HG03442 (cell line): Measurements from ENCODE around the gene SIMC1.
A peak's percentile ranks its signal among the peaks of the same experiment; 100 is the strongest.
"Not testable (repeated sequence)": the region's sequence is repeated elsewhere in the genome, so short reads cannot be mapped to it uniquely, and the experiment has no call there.

Experiments
- ATAC-seq: cut with Tn5 transposase; IDR thresholded peaks from one replicate; pipeline ENCODE4 v1.9.1; 2021; ENCODE audit warnings: mild to moderate bottlenecking, moderate library complexity; ENCODE audit not compliant: unreplicated experiment

The SIMC1 gene

DNA sequence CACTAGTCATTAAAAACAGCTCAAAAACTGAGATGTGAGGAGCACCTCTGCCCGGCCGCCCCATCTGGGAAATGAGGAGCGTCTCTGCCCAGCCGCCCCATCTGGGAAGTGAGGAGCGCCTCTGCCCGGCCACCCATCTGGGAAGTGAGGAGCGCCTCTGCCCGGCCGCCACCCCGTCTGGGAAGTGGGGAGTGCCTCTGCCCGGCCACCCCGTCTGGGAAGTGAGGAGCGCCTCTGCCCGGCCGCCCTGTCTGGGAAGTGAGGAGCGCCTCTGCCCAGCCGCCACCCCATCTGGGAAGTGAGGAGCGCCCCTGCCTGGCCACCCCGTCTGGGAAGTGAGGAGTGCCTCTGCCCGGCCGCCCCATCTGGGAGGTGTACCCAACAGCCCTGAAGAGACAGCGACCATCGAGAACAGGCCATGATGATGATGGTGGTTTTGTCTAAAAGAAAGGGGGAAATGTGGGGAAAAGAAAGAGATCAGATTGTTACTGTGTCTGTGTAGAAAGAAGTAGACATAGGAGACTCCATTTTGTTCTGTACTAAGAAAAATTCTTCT lies 23.7 kb upstream of the SIMC1 start:
- not testable (repeated sequence) for ATAC-seq

DNA sequence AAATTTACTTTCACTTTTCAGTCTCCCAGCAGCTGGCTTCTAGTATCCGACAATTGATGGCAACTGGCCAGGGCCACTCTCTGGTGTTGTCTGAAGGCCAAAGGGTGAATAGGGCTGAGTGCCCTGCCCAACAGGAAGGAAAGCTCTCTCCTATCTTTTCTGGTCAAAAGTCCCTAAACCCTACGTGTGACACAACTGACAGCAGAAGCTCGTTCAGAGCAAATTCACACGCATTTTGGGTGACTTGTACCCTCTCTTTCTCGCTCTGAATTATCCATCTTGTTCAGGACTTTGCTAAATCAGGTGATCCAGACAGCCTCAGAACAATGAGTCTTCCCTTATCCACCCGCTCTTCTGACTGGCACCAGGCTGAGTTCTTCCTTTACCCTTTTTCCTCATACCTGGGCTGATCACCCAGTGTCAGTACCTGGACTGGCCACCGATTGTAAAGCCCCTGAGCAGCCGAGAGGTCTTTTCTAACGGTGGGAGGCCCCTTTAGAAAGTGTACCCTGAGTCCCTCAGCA lies 21.8 kb upstream of the SIMC1 start:
- not testable (repeated sequence) for ATAC-seq

DNA sequence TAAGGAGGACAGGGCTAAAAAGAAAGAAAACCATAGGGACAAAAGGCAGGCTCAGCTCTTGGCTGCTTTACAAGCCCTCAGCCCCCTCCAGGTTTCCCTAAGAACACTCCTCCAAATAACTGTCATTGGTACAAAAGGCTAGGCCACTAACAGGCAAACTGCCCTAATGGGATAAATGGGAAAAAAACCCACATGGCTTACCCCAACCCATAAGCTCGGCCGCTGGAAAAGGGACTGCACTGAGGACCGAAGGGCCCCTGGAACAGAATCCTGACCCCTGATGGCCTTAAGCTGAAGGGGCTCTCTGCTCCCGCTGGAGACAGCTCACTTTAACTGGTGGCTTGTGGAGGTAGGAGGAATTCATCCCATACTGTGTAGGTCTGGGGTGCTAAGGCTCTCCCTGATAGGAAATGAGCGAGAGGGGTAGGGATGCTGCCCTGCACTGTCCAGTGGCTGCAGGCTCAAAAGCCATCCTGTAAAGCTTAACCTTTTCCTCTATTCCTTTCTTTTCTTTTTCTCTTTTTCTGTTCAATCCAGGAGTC lies 21.0 kb upstream of the SIMC1 start:
- ATAC-seq = not testable (repeated sequence)

DNA sequence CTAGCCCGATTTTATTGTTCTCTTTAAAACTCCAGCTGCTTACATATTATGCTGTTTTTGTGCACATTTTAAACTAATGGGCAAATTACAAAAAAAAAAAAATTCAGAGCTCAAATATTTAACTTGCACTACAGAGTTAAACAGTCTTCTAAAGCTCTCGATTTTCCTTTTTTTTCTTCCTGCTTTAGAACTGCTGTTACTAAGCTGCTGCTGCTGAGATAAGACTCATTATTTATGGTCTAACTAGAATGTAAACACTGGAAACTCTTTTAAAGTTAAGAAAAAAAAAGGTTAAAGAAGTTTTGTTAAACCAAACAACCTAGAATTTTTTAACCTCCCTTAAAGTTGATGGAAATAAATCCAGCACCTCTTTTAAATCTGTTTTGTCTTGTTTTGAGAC lies 20.5 kb upstream of the SIMC1 start:
- not testable (repeated sequence) for ATAC-seq

DNA sequence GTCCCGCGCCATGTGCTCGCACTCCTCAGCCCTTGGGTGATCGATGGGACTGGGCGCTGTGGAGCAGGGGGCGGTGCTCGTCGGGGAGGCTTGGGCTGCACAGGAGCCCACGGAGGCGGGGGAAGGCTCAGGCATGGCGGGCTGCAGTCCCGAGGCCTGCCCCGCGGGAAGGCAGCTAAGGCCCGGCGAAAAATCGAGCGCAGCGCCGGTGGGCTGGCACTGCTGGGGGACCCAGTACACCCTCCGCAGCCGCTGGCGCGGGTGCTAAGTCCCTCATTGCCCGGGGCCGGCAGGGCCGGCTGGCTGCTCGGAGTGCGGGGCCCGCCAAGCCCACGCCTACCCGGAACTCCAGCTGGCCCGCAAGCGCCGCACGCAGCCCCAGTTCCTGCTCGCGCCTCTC lies 16.2 kb upstream of the SIMC1 start:
- not testable (repeated sequence) for ATAC-seq

DNA sequence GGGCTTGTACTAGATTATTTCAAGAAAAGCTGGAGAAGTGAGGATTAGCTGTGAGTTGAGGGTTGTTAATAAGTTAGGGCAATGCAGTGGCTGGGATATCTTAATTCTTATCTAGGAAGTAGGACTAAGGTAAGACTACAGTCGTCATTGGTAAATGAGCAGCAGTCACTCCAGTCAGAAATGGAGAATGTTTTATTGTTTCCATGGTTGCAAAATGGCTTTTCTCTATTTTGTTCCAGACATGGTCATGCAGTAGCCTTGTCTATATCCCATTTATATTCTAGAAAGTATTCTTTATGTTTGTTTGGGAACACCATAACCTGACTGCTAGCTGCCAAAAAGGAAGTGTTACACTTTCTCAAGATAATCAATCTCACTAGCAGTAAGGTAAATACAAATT lies 9.9 kb upstream of the SIMC1 start:
- ATAC-seq = not testable (repeated sequence)

DNA sequence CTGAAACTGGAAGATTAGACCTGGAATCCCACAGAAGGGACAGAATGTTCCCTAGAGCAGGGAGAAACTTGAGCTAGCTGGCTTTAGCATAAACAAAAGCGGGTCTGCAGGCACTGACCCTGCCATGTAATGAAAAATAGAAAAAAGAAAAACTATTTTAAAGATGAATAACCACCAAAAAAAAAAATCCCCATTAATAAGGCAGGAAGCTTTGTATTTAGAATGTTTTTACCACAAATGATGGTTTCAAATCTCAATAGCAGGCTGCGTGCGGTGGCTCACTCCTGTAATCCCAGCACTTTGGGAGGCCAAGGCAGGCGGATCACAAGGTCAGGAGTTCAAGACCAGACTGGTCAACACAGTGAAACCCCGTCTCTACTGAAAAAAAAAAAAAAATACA lies 5.0 kb upstream of the SIMC1 start:
- not testable (repeated sequence) for ATAC-seq

DNA sequence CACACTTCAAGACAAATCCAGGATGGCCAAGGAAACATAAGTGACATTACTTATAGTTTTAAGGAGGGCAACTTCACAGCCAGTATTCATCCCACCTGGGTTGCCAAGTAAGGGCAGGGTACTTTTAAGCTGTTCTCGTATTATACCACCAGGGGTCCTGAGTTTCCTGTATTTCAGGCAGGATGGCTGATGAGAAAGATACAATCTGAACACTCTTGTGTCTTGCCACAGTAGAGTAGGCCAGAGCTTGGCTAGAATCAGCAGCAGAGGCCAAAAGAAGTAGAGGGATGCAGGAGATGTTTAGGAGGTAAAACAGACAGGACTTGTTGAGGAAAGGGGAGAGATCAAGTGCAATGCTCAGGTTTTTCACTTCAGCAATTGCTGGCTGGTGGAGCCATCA lies 3.1 kb upstream of the SIMC1 start:
- ATAC-seq = not testable (repeated sequence)

DNA sequence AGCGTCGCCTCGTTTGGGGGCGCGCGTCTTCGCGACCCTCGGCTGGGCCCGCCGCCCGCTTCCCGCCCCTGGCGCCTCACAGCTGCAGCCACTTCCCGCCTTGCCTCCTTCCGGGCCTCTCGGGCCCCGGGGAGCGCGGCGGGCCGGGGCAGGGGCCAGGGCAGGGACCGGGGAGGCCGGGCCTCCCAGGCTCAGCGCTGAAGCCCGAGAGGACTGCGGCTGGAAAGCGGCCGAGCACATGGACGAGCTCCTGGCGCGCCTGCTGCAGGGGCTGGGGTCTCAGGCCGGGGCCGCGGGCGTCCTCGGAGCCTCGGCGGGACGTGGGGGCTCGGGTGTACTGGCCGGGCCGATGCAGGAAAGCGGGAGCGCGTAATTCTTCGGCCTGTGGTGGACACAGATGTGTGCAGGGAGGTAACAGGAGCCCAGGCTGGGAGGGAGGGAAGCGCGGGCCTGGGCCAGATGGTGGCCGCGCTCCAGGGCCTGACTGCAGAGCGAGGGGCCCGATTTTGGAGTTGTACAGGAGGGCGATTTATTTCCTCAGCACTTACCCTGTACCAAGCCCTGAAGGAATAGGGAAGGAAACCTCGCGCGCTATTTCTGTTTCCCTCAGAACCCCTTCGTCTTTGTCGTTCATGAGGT lies 540 bp downstream of the SIMC1 start:
- ATAC-seq = peak; percentile 33

DNA sequence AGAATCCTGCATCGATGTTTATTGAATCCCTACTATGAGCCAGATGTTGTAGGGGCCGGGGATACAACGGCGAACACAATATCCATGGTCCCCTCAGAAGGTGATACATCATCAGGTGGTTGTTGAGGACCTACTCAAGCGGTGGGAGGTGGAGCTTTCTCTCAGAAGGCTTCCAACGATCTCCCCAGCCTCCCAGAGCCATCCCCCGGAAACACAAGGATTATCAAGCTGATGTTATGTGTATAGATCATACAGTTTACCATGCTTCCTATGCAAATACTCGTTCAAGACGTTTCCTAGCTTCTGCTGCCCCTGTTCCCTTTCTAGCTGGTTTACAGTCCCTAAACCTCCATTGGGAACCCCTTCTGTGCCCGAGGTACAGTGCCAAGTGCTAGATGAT lies 1.1 kb downstream of the SIMC1 start:
- ATAC-seq = not testable (repeated sequence)

DNA sequence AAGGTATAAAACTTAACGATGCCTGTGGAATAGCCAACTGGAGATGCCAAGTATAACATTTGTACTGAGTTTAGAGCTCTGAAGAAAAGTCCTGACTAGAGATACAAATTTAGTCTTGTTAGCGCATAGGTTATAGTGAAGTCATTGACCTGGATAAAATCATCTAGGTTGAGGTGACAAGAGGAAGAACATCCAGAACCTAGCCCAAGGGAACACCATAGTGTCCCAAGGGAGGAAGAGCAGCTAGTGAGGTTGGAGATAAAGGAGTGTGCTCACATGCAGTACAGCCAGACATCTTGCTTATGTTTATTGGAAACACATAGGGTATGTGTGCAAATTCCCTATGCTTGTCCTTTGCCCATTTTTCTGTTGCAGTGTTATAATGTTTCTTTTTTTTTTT lies 6.1 kb downstream of the SIMC1 start:
- ATAC-seq = not testable (repeated sequence)

DNA sequence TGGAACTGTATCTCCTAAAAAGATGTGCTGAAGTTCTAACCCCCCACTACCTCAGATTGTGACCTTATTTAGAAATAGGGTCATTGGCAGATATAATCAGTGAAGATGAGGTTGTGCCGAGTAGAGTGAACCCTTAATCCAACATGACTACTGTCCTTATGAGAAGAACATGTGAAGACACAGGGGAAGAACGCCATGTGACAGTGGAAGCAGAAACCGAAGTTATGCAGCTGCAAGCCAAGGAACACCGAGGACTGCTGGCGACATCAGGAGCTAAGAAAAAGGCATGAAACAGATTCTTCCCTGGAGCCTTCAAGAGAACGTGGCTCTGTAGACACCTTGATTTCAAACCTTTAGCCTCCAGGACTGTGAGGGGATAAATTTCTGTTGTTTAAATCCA lies 6.8 kb downstream of the SIMC1 start:
- not testable (repeated sequence) for ATAC-seq

DNA sequence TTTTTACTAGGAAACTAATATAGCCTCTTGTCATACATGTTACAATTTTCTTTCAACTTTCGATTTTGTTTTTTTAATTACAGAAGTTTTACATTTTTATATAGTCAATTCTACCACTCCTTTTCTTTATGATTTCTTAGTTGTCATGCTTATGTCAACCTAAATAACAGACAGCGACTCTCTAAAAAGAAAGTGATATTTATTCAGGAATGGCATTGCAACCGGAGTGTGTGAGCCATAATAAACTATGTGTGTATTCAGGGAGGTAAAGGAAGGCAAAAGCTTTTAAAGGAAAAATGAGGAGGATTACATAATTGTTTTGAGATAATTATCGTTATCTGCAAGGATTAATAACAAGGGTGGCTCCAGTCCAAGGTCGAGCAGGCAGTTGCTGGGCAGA lies 7.3 kb downstream of the SIMC1 start:
- ATAC-seq = not testable (repeated sequence)

DNA sequence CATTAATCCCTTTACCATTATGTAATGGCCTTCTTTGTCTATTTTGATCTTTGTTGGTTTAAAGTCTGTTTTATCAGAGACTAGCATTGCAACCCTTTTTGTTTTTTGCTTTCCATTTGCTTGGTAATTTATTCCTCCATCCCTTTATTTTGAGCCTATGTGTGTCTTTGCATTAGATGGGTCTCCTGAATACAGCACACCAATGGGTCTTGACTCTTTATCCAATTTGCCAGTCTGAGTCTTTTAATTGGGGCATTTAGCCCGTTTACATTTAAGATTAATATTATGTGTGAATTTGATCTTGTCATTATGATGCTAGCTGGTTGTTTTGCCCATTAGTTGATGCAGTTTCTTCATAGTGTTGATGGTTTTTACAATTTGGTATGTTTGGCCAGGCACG lies 12.5 kb downstream of the SIMC1 start:
- ATAC-seq = not testable (repeated sequence)

DNA sequence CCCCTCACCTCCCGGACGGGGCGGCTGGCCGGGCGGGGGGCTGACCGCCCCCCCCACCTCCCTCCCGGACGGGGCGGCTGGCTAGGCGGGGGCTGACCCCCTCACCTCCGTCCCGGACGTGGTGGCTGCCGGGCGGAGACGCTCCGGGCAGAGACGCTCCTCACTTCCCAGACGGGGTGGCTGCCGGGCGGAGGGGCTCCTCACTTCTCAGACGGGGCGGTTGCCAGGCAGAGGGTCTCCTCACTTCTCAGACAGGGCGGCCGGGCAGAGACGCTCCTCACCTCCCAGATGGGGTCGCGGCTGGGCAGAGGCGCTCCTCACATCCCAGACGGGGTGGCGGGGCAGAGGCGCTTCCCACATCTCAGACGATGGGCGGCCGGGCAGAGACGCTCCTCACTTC lies 13.9 kb downstream of the SIMC1 start:
- ATAC-seq = not testable (repeated sequence)

DNA sequence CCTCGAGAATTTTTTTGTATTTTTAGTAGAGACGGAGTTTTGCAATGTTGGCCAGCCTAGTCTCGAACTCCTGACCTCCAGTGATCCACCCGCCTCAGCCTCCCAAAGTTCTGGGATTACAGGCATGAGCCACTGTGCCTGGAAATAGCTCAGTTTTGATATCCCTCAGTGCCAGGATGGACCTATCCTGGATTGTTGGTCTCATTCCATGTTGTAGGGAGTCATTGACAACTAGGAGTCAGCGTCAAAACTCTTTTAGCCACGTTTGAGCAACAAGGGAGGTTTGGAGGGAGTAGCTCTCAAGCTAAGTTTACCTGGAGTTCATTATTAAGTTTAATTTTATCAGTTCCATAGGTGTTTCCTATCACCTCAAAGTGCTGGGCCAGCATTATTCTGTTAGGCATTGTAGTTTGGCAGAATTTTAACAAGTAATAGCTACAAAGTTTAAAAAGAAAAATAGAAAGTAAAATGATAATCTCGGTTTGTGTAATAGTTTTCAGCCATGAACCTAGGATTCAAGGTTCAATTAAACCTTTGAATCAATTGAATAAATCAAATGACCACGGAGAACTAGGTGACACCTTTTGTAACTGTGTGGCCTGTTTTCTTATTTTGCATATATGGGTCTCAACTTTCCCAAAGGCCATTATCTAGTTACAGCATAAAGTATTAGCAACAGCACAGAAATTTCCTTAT lies 15.3 kb downstream of the SIMC1 start:
- not testable (repeated sequence) for ATAC-seq

DNA sequence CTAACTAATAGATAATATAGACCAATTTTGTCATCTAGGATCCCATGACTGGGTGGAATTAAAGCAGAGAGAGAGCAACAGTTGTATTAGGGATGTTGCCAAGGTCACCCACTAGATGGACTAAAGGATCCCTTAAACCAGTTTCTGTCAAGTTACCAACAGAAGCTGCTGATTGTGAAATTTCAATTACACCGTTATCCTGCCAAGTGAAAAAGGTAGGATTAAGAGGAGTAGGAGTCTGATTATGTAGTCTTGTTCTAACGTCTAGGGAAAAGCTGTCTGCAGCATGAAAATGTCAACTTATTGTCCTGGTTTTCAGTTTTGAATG lies 15.8 kb downstream of the SIMC1 start:
- ATAC-seq = not testable (repeated sequence)

DNA sequence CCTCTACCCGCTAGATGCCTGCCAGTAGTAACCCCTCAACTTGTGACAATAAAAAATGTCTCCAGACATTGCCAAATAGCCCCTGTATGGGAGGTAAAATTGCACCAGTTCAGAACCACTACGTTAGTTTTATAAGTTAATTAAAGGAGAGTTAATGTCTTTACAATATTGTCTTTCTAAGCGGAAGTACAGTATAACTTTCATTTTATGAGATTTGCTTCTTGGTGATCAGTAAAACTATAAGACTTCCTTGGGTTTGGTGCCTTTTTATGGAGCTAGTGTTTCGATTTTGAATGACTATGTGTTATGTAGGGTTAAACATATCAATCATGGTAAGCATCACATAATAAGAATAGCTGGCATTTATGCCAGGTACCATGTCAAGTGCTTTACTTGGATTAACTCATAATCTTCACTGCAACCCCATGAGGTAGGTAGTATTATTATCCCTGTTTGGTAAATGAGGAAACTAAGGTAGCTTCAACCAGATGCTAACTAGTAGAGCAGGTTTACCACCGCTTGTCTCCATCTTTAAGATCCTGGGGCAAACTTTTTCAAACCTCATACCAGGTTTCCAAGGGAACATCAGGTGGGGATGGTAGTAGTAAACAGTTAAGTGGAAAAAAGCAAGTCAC lies 19.8 kb downstream of the SIMC1 start:
- ATAC-seq = not testable (repeated sequence)

DNA sequence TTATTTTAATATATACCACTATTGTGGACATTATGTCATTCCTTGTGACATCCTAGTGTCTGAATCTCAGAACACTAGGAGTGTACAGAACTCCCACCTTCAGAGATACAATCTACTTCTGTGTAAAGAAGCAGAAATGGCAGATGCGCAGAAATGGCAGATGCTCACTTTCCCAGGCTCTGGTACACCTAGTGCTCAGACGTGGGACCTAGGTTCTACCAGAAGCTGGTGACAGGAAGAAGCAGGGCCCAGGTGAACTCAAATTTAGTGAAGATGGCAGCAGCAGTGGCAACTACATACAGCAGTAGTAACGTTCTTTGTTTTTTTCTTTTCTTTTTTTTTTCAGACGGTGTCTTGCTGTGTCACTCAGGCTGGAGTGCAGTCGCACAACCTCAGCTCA lies 22.5 kb downstream of the SIMC1 start:
- ATAC-seq = not testable (repeated sequence)

DNA sequence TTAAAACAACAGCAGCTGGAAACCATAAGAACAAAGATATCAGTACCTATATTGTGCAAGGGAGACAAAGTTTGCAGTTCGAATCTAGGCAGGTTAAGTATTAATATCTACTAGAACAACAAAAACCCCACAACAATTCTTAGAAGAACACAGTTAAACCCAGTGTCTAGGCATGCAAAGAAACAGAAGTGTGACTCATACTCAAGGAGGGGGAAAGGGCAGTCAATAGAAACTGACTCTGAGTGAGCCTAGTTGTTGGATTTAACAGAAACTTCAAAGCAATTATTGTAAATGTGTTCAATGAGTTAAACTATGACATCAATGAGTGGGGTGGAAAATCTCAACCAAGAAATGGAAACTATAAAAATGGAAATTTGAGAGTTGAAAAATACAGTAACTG lies 28.2 kb downstream of the SIMC1 start:
- not testable (repeated sequence) for ATAC-seq

DNA sequence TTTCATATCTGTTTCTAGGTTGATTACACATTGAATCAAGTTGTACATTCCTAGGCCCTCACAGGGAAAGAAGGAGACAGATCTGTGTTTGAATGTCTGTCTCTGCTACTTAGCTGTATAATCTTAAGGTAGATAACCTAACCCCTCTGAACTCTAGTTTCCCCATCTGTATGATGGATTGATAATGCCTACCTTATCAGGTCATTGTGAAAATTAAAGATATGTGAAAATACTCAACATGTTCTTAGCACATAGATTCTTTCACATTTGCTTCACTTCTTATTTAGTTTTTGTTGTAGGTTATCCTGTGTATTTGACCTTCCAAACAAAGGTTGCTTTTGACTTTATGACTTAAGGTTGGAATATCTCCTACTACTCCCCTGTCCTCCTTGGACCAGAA lies 50.8 kb downstream of the SIMC1 start:
- not testable (repeated sequence) for ATAC-seq
